Right ventricle myocardium superior (tissue), 1 donor: ENCODE measurements around the gene FAM120A. TPM values are rescaled to one million over a fixed set of nuclear protein-coding genes. Genes with fewer than 3 reads are reported as not detected.

ENCODE experiments used
- ATAC-seq: fragments of 200-7000 bp; cut with Tn5 transposase; one replicate; pipeline ENCODE4 v1.9.1; 2020; ENCODE audit warnings: mild to moderate bottlenecking; ENCODE audit not compliant: poor library complexity
- DNase-seq: peaks from one replicate; pipeline ENCODE4 v3.0.0-alpha.2; 2020
- intact Hi-C: fragments of 100-400 bp; cut with DNase I; formaldehyde crosslinking; loops from one replicate; pipeline ENCODE4 v1.11.2; 2022
- total RNA-seq: library from RNA; stranded (reverse); fragmentation: NEBNext Ultra II Directional; extraction: Animal tissue kit (Norgen Biotek cat#: 25700); gene quantifications from one replicate; pipeline ENCODE4 v1.2.1, GENCODE V29; 2021
- donor health status: DM: no; HTN: yes; CAD: no; lungs with severe emphysema.

The FAM120A gene
- total RNA-seq, 1 donor from 2014 or later, result 83.4 TPM

- intact Hi-C loops, result no loop called here
- ATAC-seq, result no peak
- no peak for DNase-seq
Measured at GRCh38 chr9:93532141-93532540, 80.7 kb downstream of the FAM120A start.

- intact Hi-C loops, result no loop called here
- ATAC-seq (no peak), DNase-seq (no peak)
Measured at GRCh38 chr9:93533863-93534262, 82.4 kb downstream of the FAM120A start.

GRCh38 chr9:93536167-93536566, 84.7 kb downstream of the FAM120A start:
- intact Hi-C loops, result no loop called here
- DNase-seq (no peak), ATAC-seq (peak; percentile 66)

- ATAC-seq (peak; percentile 38), DNase-seq (no peak)
- intact Hi-C loops, result no loop called here
Measured at GRCh38 chr9:93536874-93537273, 85.4 kb downstream of the FAM120A start.

GRCh38 chr9:93540305-93540704, 88.8 kb downstream of the FAM120A start:
- intact Hi-C loops, result no loop called here

GRCh38 chr9:93541005-93541404, 89.5 kb downstream of the FAM120A start:
- intact Hi-C loops, result no loop called here
- peak; percentile 9 for ATAC-seq
- DNase-seq, result no peak

More at GRCh38 chr9:93540305-93540704, 88.8 kb downstream of the FAM120A start:
- ATAC-seq (peak; percentile 32), DNase-seq (no peak)

- peak; percentile 55 for ATAC-seq
- DNase-seq, result no peak
- intact Hi-C loops, result no loop called here
Measured at GRCh38 chr9:93541581-93542349, 90.3 kb downstream of the FAM120A start.

- no peak for ATAC-seq
- intact Hi-C loops, result no loop called here
- no peak for DNase-seq
Measured at GRCh38 chr9:93543117-93543516, 91.6 kb downstream of the FAM120A start.

- intact Hi-C loops, result no loop called here
- ATAC-seq, result no peak
- DNase-seq, result no peak
Measured at GRCh38 chr9:93546356-93546755, 94.9 kb downstream of the FAM120A start.

GRCh38 chr9:93549611-93550010, 98.1 kb downstream of the FAM120A start:
- ATAC-seq, result peak; percentile 59
- DNase-seq, result no peak
- intact Hi-C loops, result no loop called here

- ATAC-seq (no peak), DNase-seq (no peak)
- intact Hi-C loops, result no loop called here
Measured at GRCh38 chr9:93552923-93553322, 101.4 kb downstream of the FAM120A start.

GRCh38 chr9:93555370-93555769, 103.9 kb downstream of the FAM120A start:
- intact Hi-C loops, result no loop called here
- ATAC-seq (no peak), DNase-seq (no peak)

- intact Hi-C loops, result no loop called here
- no peak for DNase-seq
- no peak for ATAC-seq
Measured at GRCh38 chr9:93557366-93558137, 106.1 kb downstream of the FAM120A start.

- ATAC-seq, result no peak
Measured at GRCh38 chr9:93558503-93558902, 107.0 kb downstream of the FAM120A start.

GRCh38 chr9:93560991-93561390, 109.5 kb downstream of the FAM120A start:
- no peak for ATAC-seq
- intact Hi-C loops, result no loop called here
- no peak for DNase-seq

More at GRCh38 chr9:93558503-93558902, 107.0 kb downstream of the FAM120A start:
- intact Hi-C loops, result no loop called here
- DNase-seq, result no peak

GRCh38 chr9:93562157-93562556, 110.7 kb downstream of the FAM120A start:
- intact Hi-C loops, result no loop called here
- DNase-seq (no peak), ATAC-seq (no peak)

- intact Hi-C loops, result loop anchor here (5.0 kb wide), 1 partner anchor 113 kb away; the partner anchor contains the start of genes FAM120A and FAM120AOS
- ATAC-seq (no peak), DNase-seq (no peak)
Measured at GRCh38 chr9:93565089-93565488, 113.6 kb downstream of the FAM120A start.

- DNase-seq, result peak; percentile 99
- peak; percentile 99 for ATAC-seq
- intact Hi-C loops, result loop anchor here (5.0 kb wide), 1 partner anchor 114 kb away; the partner anchor contains the start of genes FAM120A and FAM120AOS
Measured at GRCh38 chr9:93566408-93567270, 115.2 kb downstream of the FAM120A start.
